ENCODE data around the gene LRPAP1.
"Not testable (repeated sequence)": the region's sequence is repeated elsewhere in the genome, so short reads cannot be mapped to it uniquely, and the experiment has no call there.

Gene LRPAP1, protein sequence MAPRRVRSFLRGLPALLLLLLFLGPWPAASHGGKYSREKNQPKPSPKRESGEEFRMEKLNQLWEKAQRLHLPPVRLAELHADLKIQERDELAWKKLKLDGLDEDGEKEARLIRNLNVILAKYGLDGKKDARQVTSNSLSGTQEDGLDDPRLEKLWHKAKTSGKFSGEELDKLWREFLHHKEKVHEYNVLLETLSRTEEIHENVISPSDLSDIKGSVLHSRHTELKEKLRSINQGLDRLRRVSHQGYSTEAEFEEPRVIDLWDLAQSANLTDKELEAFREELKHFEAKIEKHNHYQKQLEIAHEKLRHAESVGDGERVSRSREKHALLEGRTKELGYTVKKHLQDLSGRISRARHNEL

GRCh38 chr4:3531879-3532750 is at the start of gene LRPAP1:
TSS of gene LRPAP1 (minus strand) at chr4:3532422. CDS start at chr4:3532412, 10 bp downstream.
- peak; percentile 84 for DNase-seq

- not testable (repeated sequence) for DNase-seq
Observed at GRCh38 chr4:3581334-3582090, 49.3 kb upstream of the LRPAP1 start.

- DNase-seq = not testable (repeated sequence)
Observed at GRCh38 chr4:3580859-3581258, 48.6 kb upstream of the LRPAP1 start.

- DNase-seq = not testable (repeated sequence)
Observed at GRCh38 chr4:3578527-3579144, 46.4 kb upstream of the LRPAP1 start.

GRCh38 chr4:3578052-3578451 is 45.8 kb upstream of the LRPAP1 start:
- not testable (repeated sequence) for DNase-seq

DNA sequence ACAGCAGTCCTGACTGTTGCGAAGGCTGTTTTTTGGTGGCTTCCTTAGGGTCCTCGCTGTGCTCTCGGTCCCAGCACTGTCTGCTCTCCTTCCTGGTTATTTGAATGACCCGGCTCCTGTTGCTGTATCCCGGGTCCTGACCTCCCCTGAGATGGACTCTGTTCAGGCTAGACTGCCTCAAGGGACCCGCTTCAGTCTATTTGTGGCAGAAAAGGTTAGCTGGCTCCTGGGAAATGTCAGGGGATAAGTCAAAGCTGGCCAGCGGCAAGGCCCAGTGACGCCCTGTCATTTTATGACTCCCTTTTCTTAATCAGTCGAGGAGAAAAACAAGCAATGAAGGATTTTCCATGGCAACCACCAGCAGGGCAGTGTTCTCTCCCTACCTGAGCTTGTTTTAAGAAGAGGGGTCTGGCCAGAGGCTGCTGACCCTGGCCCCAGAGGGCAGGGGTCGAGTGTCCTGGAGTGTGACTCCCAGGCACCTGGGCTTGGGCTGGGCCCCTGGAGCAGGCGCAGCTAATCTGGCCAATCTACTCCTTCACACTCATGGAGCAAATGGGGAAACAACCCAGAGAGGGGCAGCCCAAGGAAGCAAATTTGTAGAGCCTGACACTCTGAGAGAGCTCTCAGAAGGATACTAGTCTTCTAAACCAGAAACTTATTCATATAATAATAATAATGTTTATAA is 45.1 kb upstream of the LRPAP1 start:
- not testable (repeated sequence) for DNase-seq

- DNase-seq = not testable (repeated sequence)
Observed at GRCh38 chr4:3576533-3577207, 44.4 kb upstream of the LRPAP1 start.

DNA sequence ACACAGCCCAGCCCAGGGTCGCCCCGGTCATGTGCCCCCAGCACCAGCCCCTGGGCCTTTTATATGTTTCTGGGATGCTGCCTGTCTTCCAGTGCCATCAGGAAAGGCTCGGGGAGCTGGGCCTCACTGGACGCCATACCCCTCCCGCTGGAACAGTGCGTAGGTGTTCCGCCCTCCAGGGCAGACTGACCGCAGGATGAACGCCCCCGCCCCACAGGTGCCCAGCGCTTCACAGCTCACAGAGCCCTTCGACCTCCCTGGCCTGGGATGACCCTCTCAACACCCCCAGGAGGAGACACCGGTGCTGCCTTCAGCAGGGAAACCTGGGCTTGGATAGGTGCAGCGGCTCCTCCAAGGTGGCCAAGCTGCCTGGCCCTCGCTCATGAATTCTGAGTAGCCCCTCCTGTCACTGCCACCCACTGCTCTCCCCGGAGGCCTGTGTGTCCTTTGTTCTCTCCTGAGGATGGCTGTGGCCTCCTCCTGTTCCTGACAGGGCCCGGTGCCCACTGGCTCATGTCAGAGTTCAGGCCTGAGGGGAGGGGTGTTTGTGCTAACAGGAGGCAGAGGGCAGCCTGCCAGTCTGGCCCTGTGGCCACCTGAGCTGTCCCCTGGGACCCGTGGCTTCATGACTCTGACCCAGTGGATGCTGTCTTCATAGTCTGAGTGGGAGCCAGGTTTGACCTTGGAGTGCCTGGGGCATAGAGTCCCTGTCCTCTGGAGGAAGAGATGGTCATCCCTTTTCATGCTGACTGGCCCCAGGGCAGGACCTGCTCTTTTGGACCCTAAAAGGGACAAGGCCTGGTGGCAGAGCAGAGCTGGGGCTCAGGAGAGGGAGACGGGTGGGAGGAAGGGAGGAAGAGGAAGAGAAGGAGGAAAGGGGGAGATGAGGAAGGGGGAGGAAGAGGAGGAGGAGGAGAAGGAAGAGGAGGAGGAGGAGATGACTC is 43.5 kb upstream of the LRPAP1 start:
- not testable (repeated sequence) for DNase-seq

- DNase-seq = not testable (repeated sequence)
Observed at GRCh38 chr4:3574865-3575264, 42.6 kb upstream of the LRPAP1 start.

DNA sequence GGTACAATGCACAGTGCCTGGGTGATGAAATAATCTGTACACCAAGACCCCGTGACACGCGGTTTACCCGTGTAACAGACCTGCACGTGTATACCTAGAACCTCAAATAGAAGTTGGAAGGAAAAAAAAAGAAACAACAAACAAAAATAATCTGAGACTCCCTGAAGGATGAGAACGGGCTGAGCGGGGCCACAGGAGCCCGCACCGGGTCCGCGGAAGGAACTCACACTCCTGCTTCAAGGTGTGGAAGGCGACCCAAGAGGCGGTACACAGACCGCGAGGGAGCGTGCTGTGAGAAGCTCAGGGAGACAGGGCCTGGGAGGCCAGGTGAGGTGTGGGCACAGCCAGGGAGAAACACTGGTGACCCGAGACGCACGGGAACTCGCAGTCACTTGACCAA is 42.1 kb upstream of the LRPAP1 start:
- not testable (repeated sequence) for DNase-seq

DNA sequence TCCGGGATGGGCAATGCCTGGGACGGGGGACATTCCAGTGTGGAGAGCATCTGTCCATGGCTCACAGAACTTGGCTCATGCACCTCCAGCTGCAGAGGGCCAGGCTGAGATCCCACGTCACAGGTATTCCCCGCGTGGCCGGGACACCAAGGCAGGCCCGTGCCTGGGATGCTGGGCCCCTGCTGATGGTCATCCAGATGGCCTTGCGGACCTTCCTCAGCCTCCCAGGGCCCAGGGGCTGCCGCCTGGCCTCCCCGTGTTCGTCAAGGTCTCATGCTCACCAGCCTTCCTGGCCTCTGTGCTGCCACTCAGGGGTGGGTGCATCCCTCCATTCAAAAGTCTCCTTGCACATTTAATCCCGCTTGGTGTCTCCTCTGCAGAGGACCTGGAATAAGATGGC is 40.9 kb upstream of the LRPAP1 start:
- no peak for DNase-seq

DNA sequence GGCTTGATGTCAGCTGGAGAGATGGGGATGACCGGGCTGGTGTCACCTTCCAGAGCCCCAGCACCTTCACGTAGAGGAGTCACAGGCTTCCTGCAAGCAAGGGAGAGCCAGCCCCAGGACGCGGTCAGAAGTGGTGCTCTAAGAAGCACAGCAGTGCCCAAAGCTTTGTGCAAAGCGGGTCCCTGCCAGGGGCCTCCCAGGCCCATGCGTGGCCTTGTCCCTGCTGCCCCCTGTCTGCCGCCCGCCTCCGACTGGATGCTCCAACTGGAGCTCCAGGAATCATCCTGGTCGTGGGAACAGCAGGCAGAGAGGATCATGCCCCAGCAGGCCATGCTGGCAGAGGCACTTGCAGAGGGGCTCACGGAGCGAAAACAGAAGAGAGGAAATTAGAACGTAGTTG is 40.1 kb upstream of the LRPAP1 start:
- no peak for DNase-seq

DNA sequence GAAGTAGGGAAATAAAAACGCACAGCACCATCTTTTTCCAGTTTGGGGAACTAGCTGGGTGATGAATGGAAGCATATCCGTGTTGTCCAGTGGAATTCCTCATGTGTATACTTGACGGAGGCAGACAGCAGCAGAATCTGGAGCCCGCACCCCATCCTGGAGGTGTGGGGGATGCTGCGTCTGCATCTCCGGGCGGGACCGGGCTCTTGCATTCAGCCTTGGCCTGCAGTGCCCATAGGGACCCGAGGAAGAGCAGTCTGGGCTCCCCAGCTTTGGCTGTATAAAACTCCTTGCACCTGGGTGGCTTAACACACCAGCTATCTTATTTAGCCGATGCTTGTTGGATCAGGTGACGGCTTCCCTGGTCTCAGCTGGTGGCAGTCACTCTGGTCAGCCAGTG is 39.7 kb upstream of the LRPAP1 start:
- DNase-seq = no peak

- not testable (repeated sequence) for DNase-seq
Observed at GRCh38 chr4:3570923-3571322, 38.7 kb upstream of the LRPAP1 start.

DNA sequence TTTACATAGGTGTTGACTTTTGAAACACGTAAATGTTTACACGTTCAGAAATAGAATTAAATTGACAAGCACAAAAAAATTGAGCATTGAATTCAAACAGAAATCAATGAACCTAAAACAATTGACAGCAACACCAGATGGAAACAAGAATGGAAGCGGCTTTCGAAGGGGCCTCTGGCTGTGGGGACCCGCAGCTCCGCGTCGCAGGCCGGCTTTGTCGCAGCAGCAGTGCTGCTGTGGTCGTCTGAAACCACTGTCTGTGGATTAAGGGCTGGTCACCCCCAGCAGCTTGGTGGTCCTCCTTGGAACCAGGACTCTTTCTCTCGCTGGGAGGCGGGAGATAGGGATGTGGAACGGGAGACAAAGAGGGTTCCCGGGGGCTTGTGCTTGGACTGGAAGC is 37.4 kb upstream of the LRPAP1 start:
- DNase-seq = not testable (repeated sequence)

DNA sequence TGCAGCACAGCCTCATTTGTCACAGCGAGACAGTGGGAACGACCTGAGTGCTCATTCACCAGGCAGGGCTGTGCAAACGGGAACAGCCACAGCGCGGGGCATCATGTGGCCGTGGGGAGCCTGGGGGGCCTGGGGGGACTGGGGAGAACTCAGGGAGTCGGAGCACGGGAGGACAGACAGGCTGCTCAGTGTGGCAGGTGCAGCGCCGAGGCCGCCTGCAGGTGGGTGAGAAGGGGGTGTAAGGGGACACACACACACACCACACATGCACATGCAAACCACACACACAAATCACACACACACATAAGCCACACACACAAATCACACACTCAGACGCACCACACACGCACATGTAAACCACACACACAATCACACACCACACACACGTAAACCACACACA is 34.5 kb upstream of the LRPAP1 start:
- DNase-seq = not testable (repeated sequence)

- not testable (repeated sequence) for DNase-seq
Observed at GRCh38 chr4:3566301-3566700, 34.1 kb upstream of the LRPAP1 start.

DNA sequence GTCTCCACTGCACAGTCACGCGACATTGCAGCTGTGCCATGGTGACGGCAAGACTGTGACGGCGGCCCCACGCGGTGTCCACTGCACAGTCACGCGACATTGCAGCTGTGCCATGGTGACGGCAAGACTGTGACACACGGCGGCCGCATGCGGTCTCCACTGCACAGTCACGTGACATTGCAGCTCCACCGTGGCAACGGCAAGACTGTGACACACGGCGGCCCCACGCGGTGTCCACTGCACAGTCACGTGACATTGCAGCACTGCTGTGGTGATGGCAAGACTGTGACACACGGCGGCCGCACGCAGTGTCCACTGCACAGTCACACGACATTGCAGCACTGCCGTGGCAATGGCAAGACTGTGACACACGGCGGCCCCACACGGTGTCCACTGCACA is 32.7 kb upstream of the LRPAP1 start:
- not testable (repeated sequence) for DNase-seq

DNA sequence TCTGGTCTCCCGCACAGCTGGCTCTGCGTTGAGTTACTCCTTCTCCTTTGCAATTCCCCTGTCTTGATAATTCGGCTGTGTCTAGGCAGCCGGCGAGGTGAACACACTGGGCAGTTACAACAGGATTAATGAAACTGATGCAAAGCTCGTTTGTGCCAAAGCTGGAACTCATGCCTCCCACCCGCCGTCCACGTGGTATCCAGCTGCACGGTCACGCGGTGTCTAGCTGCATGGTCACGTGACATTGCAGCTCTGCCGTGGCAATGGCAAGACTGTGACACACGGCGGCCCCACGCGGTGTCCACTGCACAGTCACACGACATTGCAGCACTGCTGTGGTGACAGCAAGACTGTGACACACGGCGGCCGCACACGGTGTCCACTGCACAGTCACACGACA is 31.2 kb upstream of the LRPAP1 start:
- no peak for DNase-seq

GRCh38 chr4:3562127-3562526 is 29.9 kb upstream of the LRPAP1 start:
- DNase-seq = not testable (repeated sequence)
